GM23248 (cell line): Measurements from ENCODE around the gene FGF10.

Experiments
- EZH2 ChIP-seq: fragments of 200-600 bp; sonication (generic); IDR thresholded peaks from 2 replicates; pipeline ENCODE4 v1.6.1; 2018; ENCODE audit warnings: antibody characterized with exemption, mild to moderate bottlenecking; ENCODE audit not compliant: insufficient read depth, poor library complexity, severe bottlenecking
- EZH2phosphoT487 ChIP-seq: fragments of 200-600 bp; sonication (generic); IDR thresholded peaks from 2 replicates; pipeline ENCODE4 v1.6.1; 2018; ENCODE audit warnings: antibody characterized with exemption, moderate library complexity, mild to moderate bottlenecking, low read depth; ENCODE audit not compliant: insufficient read depth

DNA sequence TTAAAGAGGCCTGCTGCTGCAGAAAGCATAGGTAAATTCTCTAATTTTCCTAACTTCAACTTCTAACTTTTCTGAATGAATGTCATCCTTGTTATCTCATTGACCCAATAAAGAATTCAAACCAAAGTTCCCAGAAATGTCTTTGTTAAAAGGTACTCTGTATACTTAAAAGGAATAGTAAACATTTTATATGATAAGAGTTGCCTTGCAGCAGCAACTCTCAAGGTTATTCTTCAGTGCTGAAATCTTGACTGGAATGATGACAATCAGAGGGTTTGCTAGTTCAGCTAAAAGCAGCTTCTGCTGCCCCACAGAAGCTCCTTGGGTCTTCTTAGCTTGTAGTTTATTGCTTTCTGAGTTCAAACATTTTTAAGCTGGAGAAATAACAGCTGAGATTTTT is 28.3 kb downstream of the FGF10 start:
- no peak for TF ChIP-seq EZH2
- no peak for TF ChIP-seq EZH2phosphoT487
